Loucy (cell line): ENCODE results near the gene GEMIN5.

Experiments
- H2AFZ ChIP-seq: fragments of 200-600 bp; sonication (generic); 2 replicates; pipeline ENCODE4 v1.6.0; 2016; ENCODE audit warnings: antibody characterized with exemption, mild to moderate bottlenecking, low read length, moderate library complexity
- H3F3A ChIP-seq: fragments of 200-600 bp; 2 replicates; pipeline ENCODE4 v1.6.0; 2016; ENCODE audit warnings: antibody characterized with exemption, low read depth, mild to moderate bottlenecking
- H3K27me3 ChIP-seq: fragments of 200-600 bp; sonication (generic); 2 replicates; pipeline ENCODE4 v1.6.1; 2014; ENCODE audit warnings: low read length, mild to moderate bottlenecking; ENCODE audit not compliant: insufficient read depth, poor library complexity, severe bottlenecking
- H3K36me3 ChIP-seq: fragments of 200-600 bp; sonication (generic); 2 replicates; pipeline ENCODE4 v1.6.1; 2016; ENCODE audit warnings: low read length; ENCODE audit not compliant: insufficient read depth
- H3K4me1 ChIP-seq: fragments of 200-600 bp; sonication (generic); 2 replicates; pipeline ENCODE4 v1.5.1; 2014; ENCODE audit warnings: low read length, mild to moderate bottlenecking; ENCODE audit not compliant: insufficient read depth, poor library complexity, severe bottlenecking
- H3K4me2 ChIP-seq: fragments of 200-600 bp; sonication (generic); 2 replicates; pipeline ENCODE4 v1.6.0; 2014; ENCODE audit warnings: antibody characterized with exemption, low read length, low read depth, mild to moderate bottlenecking; ENCODE audit not compliant: poor library complexity, severe bottlenecking
- H3K4me3 ChIP-seq: fragments of 200-600 bp; sonication (generic); 2 replicates; pipeline ENCODE4 v1.5.1; 2014; ENCODE audit warnings: low read length, mild to moderate bottlenecking, mixed read lengths; ENCODE audit not compliant: poor library complexity, severe bottlenecking
- H3K79me2 ChIP-seq: fragments of 200-600 bp; sonication (generic); 2 replicates; pipeline ENCODE4 v1.6.1; 2014; ENCODE audit warnings: low read length; ENCODE audit not compliant: insufficient read depth
- H3K9ac ChIP-seq: fragments of 200-600 bp; sonication (generic); 2 replicates; pipeline ENCODE4 v1.6.0; 2014; ENCODE audit warnings: mild to moderate bottlenecking, low read depth, low read length, moderate library complexity; ENCODE audit not compliant: poor library complexity, severe bottlenecking
- H3K9me2 ChIP-seq: fragments of 200-600 bp; sonication (generic); replicated peaks from 2 replicates; pipeline ENCODE4 v1.6.1; 2016; ENCODE audit warnings: low read depth, low read length, mixed read lengths
- H3K9me3 ChIP-seq: fragments of 200-600 bp; sonication (generic); 2 replicates; pipeline ENCODE4 v1.6.1; 2014; ENCODE audit warnings: mild to moderate bottlenecking, antibody characterized with exemption, low read length, low read depth; ENCODE audit not compliant: insufficient read depth
- H4K20me1 ChIP-seq: fragments of 200-600 bp; sonication (generic); 2 replicates; pipeline ENCODE4 v1.6.0; 2014; ENCODE audit warnings: antibody characterized with exemption, low read length, mild to moderate bottlenecking; ENCODE audit not compliant: insufficient read depth, poor library complexity, severe bottlenecking
- EZH2phosphoT487 ChIP-seq: fragments of 200-600 bp; IDR thresholded peaks from 2 replicates; pipeline ENCODE4 v1.6.1; 2018; ENCODE audit warnings: antibody characterized with exemption, mild to moderate bottlenecking, moderate library complexity, borderline replicate concordance
- TF ChIP-seq, protein P1 (sequence below): fragments of 200-600 bp; sonication (generic); conservative IDR thresholded peaks from 2 replicates; pipeline ENCODE4 v1.5.1; 2014; ENCODE audit warnings: mild to moderate bottlenecking, antibody characterized with exemption, low read length

The GEMIN5 gene

DNA sequence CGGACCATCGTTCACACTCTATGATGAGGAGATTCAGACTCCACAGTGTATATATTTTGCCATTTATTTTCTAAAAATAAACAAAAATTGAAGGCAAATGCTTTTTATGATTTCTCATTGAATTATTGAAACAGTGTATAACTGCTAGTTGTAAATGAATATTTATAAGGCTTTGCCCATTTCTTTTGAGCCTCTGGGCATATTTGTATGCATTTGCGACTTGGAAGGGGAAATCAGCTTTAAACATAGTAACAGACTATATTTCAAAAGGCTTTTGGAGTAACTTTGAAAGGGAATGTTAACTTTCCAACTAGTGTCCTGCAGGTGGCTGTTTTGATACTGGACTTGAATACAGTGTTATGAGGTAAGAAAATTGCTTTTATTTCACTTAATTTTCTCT, 28.9 kb upstream of the GEMIN5 start:
- no peaks in the 10 kb centered on the region for H3F3A ChIP-seq
- H3K4me3 ChIP-seq: no peak overlapping the region
- no peaks in the 10 kb centered on the region for H3K4me1 ChIP-seq
- H2AFZ ChIP-seq: no peak overlapping the region
- peaks cover 25% of the 10 kb centered on the region; the same call in 1 of the 2 replicates for H3K36me3 ChIP-seq
- H3K9me2 ChIP-seq: no peaks in the 10 kb centered on the region
- TF ChIP-seq EZH2phosphoT487: no peak
- TF ChIP-seq, protein P1, sequence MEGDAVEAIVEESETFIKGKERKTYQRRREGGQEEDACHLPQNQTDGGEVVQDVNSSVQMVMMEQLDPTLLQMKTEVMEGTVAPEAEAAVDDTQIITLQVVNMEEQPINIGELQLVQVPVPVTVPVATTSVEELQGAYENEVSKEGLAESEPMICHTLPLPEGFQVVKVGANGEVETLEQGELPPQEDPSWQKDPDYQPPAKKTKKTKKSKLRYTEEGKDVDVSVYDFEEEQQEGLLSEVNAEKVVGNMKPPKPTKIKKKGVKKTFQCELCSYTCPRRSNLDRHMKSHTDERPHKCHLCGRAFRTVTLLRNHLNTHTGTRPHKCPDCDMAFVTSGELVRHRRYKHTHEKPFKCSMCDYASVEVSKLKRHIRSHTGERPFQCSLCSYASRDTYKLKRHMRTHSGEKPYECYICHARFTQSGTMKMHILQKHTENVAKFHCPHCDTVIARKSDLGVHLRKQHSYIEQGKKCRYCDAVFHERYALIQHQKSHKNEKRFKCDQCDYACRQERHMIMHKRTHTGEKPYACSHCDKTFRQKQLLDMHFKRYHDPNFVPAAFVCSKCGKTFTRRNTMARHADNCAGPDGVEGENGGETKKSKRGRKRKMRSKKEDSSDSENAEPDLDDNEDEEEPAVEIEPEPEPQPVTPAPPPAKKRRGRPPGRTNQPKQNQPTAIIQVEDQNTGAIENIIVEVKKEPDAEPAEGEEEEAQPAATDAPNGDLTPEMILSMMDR: no peak
- no peaks in the 10 kb centered on the region for H4K20me1 ChIP-seq
- no peak overlapping the region for H3K4me2 ChIP-seq
- no peaks in the 10 kb centered on the region for H3K79me2 ChIP-seq
- no peaks in the 10 kb centered on the region for H3K27me3 ChIP-seq
- H3K9me3 ChIP-seq: no peaks in the 10 kb centered on the region
- H3K9ac ChIP-seq: no peak overlapping the region

DNA sequence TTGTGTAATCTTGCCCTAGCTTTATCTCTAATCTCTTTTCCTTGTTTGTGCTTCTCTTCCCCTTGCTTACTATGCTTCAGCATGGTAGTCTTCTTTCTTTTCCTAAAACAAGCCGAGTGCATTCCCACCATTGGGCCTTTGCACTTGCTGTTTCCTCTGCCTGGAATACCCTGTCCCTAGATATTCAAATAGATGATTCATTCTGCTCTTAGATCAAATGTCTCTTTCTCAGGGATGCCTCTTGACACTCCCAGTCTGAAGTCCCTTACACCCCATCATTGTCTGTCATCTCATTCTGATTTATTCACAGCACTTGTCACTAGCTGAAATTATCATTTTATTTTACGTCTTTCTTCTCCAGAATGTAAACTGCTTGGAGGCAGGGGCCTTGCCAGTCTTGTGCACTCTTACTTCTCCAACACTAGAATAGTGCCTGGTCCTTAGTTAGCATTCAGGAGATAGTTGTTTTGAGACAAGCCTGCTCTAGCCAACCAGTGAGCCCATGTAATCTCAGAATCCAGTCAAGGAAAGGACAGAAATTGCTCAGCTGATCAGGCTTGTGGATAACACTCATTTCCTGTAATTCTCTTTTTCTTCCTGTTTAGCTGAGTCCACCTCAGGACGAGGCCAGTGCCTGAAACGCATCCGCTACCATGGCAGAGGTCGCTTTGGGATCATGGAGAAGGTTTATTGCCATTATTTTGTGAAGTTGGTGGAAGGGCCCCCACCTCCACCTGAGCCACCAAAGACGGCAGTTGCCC, 28.2 kb upstream of the GEMIN5 start:
- Histone ChIP-seq H3K9me3 (no peaks in the 10 kb centered on the region), H3K4me3 (no peak overlapping the region), H3K9me2 (no peaks in the 10 kb centered on the region), H2AFZ (no peak overlapping the region), H3K27me3 (no peaks in the 10 kb centered on the region), H3F3A (no peaks in the 10 kb centered on the region), H3K79me2 (no peaks in the 10 kb centered on the region), H4K20me1 (no peaks in the 10 kb centered on the region), H3K36me3 (peaks cover 25% of the 10 kb centered on the region; the same call in 1 of the 2 replicates), H3K4me2 (no peak overlapping the region), H3K9ac (no peak overlapping the region), H3K4me1 (no peaks in the 10 kb centered on the region)
- TF ChIP-seq, protein P1: no peak
- no peak for TF ChIP-seq EZH2phosphoT487

DNA sequence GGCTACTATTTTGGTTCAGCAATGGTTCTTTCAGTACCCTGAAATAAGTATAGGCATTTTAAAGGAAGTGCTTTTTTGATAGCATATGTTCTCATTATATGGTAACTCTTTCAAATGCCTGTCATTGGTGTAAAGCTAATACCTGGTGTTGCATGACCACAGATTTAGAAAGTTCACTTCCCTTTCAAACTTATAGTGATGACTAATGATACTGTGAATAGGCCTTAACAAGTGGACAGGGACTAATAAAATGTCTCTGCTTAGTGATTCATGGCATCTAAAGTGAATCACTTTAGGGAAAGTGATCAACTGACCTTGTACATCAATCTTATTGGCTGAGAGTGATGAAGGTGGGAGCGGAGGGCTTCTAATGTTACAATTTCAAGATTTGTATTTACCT, 24.5 kb upstream of the GEMIN5 start:
- Histone ChIP-seq H3K27me3 (no peaks in the 10 kb centered on the region), H3K9me3 (no peaks in the 10 kb centered on the region), H3K9ac (no peak overlapping the region), H3K79me2 (no peaks in the 10 kb centered on the region), H3K4me1 (no peaks in the 10 kb centered on the region), H4K20me1 (no peaks in the 10 kb centered on the region), H3K4me3 (no peak overlapping the region), H2AFZ (no peak overlapping the region), H3K4me2 (no peak overlapping the region), H3K9me2 (no peaks in the 10 kb centered on the region), H3F3A (no peaks in the 10 kb centered on the region), H3K36me3 (peaks cover 32% of the 10 kb centered on the region; the same call in 1 of the 2 replicates)
- TF ChIP-seq, protein P1: no peak
- no peak for TF ChIP-seq EZH2phosphoT487
